Measurements from ENCODE around the gene GRM1. TPM values are rescaled to one million over a fixed set of nuclear protein-coding genes. Genes with fewer than 3 reads are reported as not detected.
A peak's percentile ranks its signal among the peaks of the same experiment; 100 is the strongest.

The GRM1 gene
- total RNA-seq, 1 donor from 2014 or later, result not detected

DNA sequence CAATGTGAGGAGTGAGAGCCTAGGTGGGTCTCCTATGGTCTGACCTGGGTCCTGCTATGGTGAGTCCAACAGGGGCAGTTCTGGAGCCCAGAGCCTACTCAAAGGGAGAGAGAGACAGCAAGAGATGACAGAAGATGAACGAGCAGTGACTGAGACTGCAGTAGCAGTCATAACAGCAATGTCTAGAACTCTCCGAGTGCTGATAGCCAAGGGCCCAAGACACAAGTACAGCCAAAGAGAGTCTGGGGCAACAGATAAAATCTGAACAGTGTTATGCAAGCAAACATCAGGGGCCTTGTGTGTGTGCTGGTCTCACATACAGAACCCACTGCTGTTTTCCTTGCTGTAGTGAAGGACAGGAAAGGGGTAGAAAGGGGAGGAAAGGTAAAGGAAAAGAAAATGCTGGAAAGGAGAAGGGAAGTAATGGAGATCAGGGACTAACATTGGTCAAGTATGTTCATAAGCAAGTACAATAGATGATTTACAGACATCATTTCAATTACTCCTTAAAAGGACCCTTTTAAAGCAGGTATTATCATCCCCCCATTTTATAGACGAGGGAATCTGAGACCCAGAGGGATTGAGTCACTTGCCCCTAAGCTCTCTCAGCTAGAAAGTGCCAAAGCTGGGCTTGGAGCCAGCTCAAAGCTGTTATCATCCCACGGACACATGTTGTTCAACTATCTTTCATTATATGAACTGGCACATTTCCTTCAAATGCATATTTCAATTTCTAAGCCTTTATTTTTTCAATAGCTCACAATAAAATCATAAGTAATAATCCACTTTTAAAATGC lies 332.5 kb downstream of the GRM1 start:
- TF ChIP-seq, protein P1, sequence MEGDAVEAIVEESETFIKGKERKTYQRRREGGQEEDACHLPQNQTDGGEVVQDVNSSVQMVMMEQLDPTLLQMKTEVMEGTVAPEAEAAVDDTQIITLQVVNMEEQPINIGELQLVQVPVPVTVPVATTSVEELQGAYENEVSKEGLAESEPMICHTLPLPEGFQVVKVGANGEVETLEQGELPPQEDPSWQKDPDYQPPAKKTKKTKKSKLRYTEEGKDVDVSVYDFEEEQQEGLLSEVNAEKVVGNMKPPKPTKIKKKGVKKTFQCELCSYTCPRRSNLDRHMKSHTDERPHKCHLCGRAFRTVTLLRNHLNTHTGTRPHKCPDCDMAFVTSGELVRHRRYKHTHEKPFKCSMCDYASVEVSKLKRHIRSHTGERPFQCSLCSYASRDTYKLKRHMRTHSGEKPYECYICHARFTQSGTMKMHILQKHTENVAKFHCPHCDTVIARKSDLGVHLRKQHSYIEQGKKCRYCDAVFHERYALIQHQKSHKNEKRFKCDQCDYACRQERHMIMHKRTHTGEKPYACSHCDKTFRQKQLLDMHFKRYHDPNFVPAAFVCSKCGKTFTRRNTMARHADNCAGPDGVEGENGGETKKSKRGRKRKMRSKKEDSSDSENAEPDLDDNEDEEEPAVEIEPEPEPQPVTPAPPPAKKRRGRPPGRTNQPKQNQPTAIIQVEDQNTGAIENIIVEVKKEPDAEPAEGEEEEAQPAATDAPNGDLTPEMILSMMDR (conservative IDR thresholded peaks at IDR 0.05; ENCODE audit: low read depth, low read length), result no peak
- no peak overlapping the region for H3K4me3 ChIP-seq (ENCODE audit: low read depth, low read length)
- no peak for DNase-seq (ENCODE audit: low read depth)

DNA sequence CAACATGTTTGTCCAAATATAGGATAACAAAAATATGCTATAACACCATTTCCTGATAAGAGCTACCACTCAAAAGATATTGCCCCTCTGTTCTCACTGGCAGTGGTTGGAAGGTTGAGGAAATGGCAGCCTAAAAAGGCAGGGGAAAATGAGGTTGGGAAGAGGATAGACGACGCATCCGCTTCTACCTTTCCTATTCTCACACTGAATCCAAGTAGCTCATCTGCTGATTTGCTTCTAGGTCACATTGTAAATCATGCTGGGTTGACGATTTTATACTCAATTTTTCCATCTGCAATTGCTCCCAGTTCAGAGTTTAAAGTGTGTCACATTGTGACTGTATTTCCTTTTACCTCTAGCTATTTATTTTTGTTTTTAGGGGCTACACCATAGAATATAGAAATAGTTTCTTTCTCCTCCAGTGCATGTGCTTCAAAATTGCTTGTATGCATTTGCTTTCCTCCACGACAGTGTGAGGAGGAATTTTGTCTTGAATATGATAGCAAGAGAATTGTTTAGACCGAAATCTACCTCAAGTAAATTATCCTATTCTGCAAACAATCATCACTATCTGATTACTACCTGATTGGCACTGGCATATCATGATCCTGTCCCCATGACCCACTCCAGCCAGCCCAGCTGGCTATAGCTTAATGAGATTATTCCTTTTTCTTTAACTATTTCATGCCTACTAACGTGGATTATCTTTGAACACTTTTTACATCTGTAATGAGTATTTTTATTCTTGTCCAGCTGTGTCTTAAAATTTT lies 335.2 kb downstream of the GRM1 start:
- DNase-seq (ENCODE audit: low read depth), result no peak
- H3K4me3 ChIP-seq (ENCODE audit: low read depth, low read length), result no peak overlapping the region
- TF ChIP-seq, protein P1 (conservative IDR thresholded peaks at IDR 0.05; ENCODE audit: low read depth, low read length), result no peak

DNA sequence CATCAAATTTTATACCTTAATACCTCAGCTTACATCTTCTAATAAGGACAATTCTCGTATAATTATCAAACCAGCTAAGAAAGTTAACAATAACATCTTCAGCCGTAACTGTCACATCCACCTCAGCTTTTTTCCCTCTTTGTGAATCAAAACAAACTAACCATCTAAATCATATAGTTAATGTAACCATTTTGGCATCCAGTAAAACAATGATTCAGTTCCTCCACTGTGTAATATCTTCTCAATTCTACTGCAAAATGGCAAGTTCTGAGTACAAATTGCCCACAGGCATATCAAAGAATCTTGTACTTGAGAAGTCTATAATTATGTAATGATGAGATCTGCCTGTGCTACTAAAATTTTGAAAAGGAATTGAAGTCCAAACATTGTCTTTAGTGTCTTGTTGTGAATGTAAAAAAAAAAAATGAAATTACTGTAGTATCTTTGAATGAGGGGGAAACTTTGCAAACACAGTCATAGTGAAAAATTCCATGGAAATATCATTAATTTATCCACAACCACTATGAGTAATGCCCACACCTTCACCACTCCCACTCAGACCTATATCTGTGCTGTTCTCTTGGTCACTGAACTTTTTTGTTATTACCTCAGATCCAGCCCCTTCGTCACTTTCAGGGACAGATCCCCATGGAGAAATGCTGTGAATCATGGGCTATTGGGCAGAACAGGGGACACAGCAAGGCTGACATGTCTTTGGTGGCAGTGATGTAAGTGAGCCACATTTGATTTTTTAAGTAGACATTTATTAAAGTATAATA lies 336.1 kb downstream of the GRM1 start:
- H3K4me3 ChIP-seq (ENCODE audit: low read depth, low read length), result no peak overlapping the region
- TF ChIP-seq, protein P1 (conservative IDR thresholded peaks at IDR 0.05; ENCODE audit: low read depth, low read length), result no peak
- no peak for DNase-seq (ENCODE audit: low read depth)

DNA sequence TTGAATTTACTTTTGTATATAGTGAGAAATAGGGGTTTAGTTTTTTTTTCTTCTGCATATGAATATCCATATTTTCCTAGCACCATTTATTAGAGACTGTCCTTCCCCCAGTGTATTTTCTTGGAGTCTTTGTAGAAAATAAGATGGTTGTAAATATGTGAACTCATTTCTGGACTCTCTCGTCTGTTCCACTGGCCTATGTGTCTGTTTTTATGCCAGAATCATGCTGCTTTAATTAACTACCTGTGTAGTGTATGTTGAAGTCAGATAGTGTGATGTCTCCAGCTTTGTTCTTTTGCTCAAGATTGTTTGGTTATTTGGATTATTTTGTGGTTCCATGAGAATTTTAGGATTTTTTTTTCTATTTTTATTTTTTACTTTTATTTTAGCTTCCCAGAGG lies 338.2 kb downstream of the GRM1 start:
- TF ChIP-seq, protein P1 (conservative IDR thresholded peaks at IDR 0.05; ENCODE audit: low read depth, low read length), result no peak
- DNase-seq (ENCODE audit: low read depth), result no peak
- H3K4me3 ChIP-seq (ENCODE audit: low read depth, low read length), result no peak overlapping the region

DNA sequence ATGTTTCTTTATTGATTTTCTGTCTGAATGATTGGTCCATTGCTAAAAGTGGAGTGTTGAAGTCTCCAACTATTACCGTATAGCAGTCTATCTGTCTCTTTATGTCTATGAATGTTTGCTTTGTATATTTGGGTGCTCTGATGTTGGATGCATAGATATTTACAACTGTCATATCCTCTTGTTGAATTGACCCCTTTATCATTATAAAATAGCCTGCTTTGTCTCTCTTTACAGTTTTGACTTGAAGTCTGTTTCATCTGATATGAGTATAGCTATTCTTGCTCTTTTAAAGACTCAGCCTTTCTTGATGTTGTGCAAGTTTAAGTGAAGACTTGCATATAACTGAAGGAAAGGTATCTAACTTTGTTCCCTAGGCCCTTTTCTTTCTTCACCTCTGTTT lies 341.0 kb downstream of the GRM1 start:
- no peak overlapping the region for H3K4me3 ChIP-seq (ENCODE audit: low read depth, low read length)
- no peak for DNase-seq (ENCODE audit: low read depth)
- TF ChIP-seq, protein P1 (conservative IDR thresholded peaks at IDR 0.05; ENCODE audit: low read depth, low read length), result no peak

DNA sequence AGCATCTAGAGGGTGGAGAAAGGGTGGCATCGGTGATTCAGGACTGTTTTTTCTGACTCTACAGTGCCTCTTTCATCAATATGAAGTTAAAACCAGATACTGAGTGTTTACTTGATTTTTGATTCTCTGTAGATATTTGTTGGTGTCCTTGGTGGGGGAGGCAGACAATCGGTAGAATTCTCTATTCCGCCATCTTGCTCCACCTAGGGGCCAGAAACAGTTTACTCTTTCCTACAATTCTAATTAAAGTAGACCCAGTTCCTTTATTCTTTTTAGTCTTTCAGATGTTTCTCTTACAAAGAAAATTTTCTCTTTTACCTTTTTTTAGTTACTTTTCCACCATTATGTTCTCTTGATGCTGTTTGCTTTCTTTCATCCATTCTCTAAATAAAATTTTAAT lies 352.6 kb downstream of the GRM1 start:
- TF ChIP-seq, protein P1 (conservative IDR thresholded peaks at IDR 0.05; ENCODE audit: low read depth, low read length), result peak; percentile 44
- H3K4me3 ChIP-seq (ENCODE audit: low read depth, low read length), result no peak overlapping the region
- no peak for DNase-seq (ENCODE audit: low read depth)
